OCI-LY1 (cell line): Measurements from ENCODE around the gene NETO2.

Source experiments
- EZH2 ChIP-seq: fragments of 200-600 bp; sonication (generic), shearing (Covaris generic); IDR thresholded peaks from 2 replicates; pipeline ENCODE4 v1.8.0; 2017; ENCODE audit warnings: borderline replicate concordance, mixed run types, mild to moderate bottlenecking, antibody characterized with exemption, low read length, moderate library complexity, mixed read lengths
- TF ChIP-seq, protein P1 (sequence below): fragments of 200-600 bp; sonication (generic), shearing (Covaris generic); IDR thresholded peaks from 2 replicates; pipeline ENCODE4 v1.5.1; 2017; ENCODE audit warnings: mild to moderate bottlenecking, antibody characterized with exemption, low read length, moderate library complexity, mixed read lengths

- TF ChIP-seq, protein P1, sequence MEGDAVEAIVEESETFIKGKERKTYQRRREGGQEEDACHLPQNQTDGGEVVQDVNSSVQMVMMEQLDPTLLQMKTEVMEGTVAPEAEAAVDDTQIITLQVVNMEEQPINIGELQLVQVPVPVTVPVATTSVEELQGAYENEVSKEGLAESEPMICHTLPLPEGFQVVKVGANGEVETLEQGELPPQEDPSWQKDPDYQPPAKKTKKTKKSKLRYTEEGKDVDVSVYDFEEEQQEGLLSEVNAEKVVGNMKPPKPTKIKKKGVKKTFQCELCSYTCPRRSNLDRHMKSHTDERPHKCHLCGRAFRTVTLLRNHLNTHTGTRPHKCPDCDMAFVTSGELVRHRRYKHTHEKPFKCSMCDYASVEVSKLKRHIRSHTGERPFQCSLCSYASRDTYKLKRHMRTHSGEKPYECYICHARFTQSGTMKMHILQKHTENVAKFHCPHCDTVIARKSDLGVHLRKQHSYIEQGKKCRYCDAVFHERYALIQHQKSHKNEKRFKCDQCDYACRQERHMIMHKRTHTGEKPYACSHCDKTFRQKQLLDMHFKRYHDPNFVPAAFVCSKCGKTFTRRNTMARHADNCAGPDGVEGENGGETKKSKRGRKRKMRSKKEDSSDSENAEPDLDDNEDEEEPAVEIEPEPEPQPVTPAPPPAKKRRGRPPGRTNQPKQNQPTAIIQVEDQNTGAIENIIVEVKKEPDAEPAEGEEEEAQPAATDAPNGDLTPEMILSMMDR, result no peak
- no peak for TF ChIP-seq EZH2
Observed at GRCh38 chr16:47061204-47061603, 82.5 kb downstream of the NETO2 start.
